Activated CD8-positive, alpha-beta memory T cell treated with anti-CD3 and anti-CD28 coated beads, Interleukin-2, amount 50 U/mL, for 1 hour (primary cell): Measurements from ENCODE around the gene RAET1G.
"Not testable (repeated sequence)": the region's sequence is repeated elsewhere in the genome, so short reads cannot be mapped to it uniquely, and the experiment has no call there.

Source experiments
- DNase-seq: peaks from one replicate; pipeline ENCODE4 v3.0.0-alpha.2; 2020; ENCODE audit errors: extremely low read depth

Gene RAET1G

GRCh38 chr6:149953934-149954327 lies 31.0 kb upstream of the RAET1G start:
- DNase-seq = not testable (repeated sequence)

DNA sequence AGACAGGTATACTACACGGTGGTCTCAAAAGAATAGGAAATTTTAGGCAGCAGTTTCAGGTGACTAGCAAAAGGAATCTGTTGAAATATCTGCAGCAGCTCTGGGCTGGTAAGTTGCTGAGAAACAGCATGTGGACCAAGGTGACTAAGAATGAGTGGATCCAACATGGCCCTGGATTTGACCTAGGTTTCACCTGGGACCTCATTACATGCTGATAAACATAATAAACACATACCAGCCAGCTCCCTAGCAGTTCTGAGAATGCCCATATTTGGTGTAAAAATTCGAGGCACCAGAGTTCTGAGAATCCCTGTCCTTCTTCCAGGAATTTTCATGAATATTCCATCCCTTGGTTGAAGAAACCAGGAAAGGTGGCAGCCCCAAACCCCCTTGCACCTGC lies 30.5 kb upstream of the RAET1G start:
- not testable (repeated sequence) for DNase-seq

DNA sequence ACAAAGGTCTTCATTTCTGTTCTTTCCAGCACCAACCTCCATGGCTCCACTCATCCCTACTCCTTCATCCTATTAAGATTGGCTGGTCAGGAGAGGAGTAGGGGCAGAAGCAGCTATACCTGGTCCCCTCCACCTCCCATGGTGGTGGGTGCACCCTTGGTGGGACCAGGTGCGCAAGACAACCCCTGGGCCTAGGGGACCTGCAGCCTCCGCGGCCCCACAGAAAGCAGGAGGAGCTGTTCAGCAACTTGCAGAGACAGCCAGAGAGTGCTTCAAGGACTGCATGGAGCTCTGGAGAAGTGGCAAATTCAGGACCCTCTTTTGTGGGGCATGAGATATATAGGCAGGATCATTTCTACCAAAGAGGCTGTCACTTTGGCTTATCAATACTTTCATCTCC lies 28.7 kb upstream of the RAET1G start:
- no peak for DNase-seq

GRCh38 chr6:149951096-149951495 lies 28.2 kb upstream of the RAET1G start:
- DNase-seq = no peak

- DNase-seq = no peak
These were observed 27.5 kb upstream of the RAET1G start for GRCh38 chr6:149950423-149950822.

DNA sequence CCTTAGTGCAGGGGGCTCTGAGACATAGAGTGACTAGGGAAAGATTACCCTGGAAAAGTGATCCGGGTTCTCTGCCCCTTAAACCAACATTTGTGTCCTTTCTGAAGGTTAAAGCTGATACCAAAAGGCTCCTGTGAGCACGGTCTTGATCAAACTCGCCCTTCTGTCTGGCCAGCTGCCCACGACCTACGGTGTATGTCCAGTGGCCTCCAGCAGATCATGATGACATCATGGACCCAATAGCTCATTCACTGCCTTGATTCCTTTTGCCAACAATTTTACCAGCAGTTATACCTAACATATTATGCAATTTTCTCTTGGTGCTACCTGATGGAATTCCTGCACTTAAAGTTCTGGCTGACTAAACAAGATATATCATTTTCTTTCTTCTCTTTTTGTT lies 25.7 kb upstream of the RAET1G start:
- DNase-seq = no peak

DNA sequence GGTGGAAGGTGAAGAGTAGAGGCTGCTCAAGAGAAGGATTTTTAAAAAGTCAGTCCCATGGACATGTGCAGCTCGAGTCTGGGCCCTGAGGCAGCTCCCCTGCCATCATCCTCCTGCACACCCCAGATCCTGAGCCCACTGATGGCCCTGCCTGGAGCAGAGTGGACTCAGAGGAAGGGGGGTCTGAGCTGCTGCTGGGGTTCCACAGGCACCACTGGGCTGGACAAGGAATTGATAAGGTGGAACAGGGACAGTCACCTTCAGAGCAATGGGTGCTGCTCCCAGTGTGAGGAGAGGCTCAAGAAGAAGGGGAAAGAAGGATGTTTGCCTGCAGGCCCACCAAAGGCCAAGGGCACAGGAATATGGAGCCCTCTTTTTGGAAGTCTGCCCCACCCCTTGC lies 25.1 kb upstream of the RAET1G start:
- no peak for DNase-seq

GRCh38 chr6:149947533-149947932 lies 24.6 kb upstream of the RAET1G start:
- DNase-seq = not testable (repeated sequence)

DNA sequence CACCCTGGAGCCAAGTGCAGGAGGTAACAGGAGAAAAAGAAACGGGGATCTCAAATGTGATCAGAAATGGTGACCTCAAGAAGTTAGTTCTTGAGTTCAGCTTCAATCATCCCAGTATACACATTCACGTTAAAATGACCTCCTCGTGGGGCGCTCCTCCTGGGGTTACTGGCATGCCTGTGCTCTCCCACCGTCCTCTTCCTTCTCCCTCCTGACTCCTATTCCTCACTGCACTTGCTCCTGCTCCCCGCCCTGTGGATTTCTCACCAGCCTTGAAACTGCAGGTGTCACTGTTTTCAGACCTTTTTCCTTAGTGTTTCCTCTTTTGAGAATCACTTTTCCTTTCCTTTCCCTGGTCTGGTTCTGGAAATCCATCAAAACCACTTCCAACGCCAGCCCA lies 23.7 kb upstream of the RAET1G start:
- not testable (repeated sequence) for DNase-seq

DNA sequence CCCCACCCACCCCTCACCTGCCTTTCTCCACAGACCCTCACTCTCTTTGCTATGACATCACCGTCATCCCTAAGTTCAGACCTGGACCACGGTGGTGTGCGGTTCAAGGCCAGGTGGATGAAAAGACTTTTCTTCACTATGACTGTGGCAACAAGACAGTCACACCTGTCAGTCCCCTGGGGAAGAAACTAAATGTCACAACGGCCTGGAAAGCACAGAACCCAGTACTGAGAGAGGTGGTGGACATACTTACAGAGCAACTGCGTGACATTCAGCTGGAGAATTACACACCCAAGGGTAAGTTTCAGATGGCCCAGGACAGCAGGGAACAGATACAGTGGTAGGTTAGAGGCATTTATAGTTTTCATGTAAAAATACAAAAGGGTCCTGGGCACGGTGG lies 22.4 kb upstream of the RAET1G start:
- DNase-seq = not testable (repeated sequence)

DNA sequence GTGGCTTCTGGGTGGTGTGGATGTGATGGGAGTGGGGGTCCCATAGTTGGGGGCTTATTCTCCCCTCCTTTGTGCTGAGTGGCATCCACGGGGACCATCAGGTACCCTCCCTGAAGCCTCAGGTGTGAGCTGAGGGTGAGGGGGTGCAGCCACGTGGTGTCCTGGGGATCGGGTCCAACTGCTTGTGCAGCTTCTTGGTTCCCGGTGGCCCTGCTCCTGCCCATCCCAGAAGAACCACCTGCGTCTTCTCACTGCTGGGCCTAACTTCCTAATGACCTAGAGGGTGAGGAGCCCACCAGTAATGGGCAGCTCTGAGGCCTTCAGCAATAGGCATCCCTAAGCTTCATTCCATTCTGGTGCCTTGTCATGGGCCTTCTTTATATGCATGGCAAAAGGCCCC lies 20.4 kb upstream of the RAET1G start:
- not testable (repeated sequence) for DNase-seq

DNA sequence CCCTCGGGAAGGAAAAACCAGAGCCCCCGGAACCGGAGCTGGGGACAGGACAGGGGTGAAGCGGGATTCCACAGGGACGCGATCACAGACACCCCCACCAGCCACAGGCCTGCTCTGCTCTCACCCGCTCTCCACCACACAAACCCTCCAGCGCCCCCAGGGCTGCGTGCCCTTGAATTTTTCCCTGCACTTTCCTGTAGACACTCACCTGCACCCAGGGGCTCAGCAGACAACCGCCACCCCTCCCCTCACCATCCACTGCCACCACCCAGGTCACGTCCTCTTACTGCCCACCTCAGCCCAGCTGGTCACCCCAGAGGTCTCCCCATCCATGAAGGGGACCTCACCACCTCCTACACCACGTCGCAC lies 19.5 kb upstream of the RAET1G start:
- no peak for DNase-seq

- peak; percentile 90 for DNase-seq
These were observed 18.9 kb upstream of the RAET1G start, which contains the start of gene ULBP2 for GRCh38 chr6:149941583-149942460. Gene ULBP2 (plus strand): TSS chr6:149942014. CDS start chr6:149942073, 59 bp downstream.

GRCh38 chr6:149940672-149940982 lies 17.7 kb upstream of the RAET1G start:
- no peak for DNase-seq

DNA sequence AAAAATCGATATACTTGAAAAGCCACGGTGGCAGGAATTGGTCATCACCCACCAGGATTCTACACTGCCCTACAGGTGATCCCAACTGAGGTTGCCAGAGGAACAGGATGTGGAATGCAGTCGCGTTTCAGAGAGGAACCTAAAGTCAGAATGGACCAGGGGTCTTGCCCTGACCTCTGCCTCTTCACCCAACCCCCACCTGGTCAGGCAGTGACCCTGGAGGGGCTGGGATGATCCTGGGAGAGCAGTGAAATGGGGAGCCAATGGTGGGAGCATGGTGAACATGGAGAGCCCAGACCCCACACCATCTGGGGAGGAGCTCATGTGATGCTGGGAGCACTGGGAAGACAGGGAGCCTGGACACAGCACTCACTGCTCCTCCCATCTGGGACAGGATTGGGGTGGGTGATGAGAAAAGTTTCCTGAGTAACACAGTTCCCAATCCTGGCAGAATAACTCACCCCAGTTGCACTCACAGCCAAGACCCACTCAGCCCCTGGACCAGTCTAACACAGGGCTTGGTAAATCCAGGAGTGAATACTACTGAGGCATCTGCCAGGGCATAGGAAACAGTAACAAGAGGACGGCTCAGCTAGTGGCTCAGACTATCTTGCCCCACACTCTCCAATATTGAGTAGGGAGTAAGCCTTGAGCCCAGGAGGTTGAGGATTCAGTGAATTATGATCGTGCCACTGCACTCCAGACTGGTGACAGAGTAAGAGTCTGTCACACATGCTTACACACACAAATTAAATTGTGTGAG lies 17.2 kb upstream of the RAET1G start:
- no peak for DNase-seq

DNA sequence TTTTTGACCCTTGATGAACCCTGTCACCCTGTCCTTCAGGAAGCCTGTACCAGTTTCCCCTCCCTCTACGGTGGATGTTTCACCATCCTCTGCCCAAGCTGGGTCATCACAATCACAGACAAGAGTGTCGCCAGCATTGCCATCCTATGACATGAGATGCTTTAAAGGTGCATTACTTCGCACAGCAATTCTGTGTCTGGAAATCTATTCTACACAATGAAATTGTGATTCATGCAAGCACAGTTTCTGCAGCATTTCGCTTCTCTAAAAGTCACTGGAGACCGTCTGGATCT lies 16.4 kb upstream of the RAET1G start:
- DNase-seq = no peak

DNA sequence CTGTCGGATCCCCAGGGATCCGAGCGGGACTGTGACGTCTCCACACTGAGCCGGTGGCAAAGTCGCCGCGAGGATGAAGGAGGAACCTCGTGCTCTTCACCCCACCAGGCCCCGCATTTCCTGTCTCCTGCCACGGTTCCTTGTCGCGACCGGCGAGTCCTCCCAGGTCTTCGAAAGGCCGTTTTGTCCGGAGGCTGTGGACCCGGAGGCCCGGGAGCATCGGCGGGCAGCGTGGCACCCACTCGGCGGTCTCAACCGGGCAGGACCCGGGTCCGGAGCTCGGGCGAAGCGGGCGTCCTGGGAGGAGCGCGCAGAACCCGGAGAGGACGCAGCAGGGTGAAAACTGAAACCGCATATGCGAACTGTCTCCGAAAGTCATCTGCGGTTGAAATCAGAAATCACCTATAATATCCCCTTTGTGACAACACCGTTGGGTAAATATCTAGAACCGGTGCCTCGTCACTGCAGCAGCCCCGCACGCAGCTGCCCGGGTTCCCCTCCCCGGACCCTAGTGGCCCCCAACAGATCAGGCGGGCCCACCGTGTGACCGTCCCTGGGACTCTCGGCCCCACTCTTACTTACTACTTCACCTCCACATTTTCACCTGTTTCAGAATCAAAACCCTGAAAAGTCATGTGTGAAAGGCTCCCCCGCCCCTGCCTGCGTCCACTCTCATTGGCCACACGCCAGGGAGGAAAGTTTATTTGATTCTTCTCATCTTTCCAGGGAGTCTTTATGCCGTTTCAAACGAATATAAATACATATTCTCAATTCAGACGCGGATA lies 15.8 kb upstream of the RAET1G start:
- no peak for DNase-seq

GRCh38 chr6:149938013-149938570 lies 15.2 kb upstream of the RAET1G start:
- not testable (repeated sequence) for DNase-seq

DNA sequence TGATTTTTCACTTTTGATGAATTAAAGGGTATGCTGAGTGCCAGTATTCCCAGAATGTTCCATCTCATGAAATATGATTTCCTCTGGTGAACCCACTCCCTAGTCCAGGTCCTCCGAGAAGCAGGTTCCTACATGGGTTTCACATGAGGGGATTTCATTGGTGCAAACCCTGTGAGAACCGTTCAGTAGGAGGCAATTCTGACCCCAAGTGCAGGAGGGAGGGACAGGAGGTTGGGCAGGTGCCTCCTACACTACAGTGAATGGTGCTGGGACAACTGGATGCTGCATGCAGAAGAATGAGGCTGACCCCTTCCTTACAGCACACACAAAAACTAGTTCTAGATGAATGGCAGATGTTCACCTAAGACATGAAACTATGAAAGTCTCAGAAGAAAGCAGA lies 13.8 kb upstream of the RAET1G start:
- DNase-seq = no peak

DNA sequence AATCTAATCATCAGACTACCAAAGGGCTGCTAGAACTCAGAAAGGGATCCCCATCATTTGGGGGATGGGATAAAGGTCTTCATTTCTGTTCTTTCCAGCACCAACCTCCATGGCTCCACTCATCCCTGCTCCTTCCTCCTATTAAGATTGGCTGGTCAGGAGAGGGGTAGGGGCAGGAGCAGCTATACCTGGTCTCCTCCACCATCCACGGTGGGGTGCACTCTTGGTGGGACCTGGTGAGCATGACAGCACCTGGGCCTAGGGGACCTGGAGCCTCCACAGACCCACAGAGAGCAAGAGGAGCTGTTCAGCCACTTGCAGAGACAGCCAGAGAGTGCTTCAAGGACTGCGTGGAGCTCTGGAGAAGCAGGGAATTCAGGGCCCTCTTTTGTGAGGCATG lies 12.7 kb upstream of the RAET1G start:
- no peak for DNase-seq

- DNase-seq = no peak
These were observed 12.3 kb upstream of the RAET1G start for GRCh38 chr6:149935246-149935645.
